ENCODE measurements around the gene RABGAP1L.

GRCh38 chr1:174408146-174408545, 248.8 kb downstream of the RABGAP1L start:
- no peak for TF ChIP-seq POLR2A (IDR thresholded peaks at IDR 0.05; ENCODE audit: low read length)
- TF ChIP-seq GATA1 (IDR thresholded peaks at IDR 0.05; ENCODE audit: low read depth, low read length) = no peak

All from erythroblast (primary cell).